ENCODE results near the gene MVB12B.

Gene MVB12B

GRCh38 chr9:126365780-126366179 is 39.2 kb downstream of the MVB12B start:
- no peak for DNase-seq

DNA sequence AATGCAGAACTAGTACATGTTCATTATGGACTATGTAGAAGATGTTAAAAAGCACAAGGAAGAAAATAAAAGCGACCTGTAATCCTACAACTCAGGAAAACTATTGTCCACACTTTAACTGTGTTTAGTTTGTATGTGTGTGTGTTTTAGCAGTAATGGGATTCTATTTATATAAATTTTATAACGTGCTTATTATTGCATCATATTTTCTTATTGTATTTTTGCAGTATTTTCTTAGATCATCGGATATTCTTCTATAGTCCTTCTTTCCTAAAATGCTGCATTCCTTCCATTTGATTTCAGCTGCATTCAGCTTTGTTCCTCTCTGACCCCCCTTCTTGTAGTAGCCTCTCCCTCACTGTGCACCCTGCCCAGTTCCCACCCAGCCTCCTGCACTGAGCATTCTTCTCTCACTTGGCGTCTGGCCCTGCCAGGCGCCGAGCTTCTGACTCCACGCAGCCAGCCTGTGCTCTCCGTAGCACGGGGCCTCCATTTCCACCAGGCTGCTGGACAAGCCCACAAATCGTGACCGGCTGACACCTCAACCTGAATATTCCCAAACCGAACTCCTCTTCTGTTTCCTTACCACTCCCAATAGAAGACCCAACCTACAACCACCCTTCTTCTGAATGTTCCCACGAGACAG is 39.9 kb downstream of the MVB12B start:
- DNase-seq: no peak

- DNase-seq: no peak
Observed at GRCh38 chr9:126367139-126367538, 40.5 kb downstream of the MVB12B start.

DNA sequence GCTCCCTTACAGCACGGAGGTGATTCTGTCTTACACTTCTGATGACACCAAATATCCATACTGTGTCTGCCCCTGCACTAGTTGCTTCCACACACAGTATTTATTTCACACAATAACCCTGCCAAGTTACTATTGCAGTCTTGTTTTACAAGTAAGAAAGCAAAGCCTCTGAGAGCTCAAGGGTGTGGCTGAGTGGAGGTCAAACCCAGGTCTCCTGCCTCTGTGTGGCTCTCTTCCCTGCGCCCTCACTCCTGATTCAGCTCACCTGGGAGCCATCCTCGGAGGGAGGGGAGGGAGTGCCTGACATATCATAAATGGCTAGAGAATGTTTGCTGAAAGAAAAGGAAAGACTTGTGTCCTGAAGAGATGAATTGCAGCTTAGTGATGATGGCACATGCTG is 41.0 kb downstream of the MVB12B start:
- no peak for DNase-seq

- no peak for DNase-seq
Observed at GRCh38 chr9:126368020-126368419, 41.4 kb downstream of the MVB12B start.

DNA sequence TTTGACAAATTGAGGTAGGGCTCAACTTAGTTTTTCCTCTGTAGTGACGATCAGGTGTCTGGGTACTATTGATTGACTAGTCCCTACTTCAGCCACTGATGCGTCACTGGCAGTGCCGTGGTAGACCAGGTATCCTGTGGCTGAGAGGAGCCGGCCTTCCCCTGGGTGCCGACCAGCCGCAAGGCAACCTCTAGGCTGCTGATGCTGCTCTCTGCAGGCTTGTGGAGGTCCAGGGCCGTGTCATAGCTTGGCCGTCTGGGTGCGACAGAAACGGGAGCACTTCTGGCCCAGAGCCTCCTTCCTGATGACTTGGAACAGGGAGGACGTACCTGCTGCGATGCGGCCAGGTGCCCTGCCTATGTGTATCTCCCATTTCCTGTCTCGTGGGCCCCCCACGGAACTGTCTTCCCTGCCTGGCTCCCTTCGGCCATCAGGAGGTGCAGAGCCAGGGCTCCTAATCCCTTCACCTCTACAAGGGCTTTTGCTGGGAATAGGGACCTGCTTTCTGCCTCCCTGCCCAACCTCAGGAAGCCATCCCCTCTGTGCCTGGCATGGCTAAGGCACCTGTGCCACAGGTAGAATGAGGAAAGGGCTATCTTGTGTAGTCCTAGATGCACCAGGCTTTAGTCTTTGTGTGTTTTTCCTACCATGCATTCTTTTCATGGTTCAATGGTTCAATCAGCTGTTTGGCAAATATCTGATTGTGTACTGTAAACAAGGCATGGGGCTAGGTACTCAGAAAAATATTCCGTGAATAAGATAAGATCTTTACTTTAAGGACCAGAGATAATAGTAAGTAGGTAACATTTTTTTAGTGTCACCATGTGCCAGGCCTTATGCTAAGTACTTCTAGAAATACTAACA is 44.6 kb downstream of the MVB12B start:
- DNase-seq: no peak

- DNase-seq: no peak
Observed at GRCh38 chr9:126372716-126373115, 46.1 kb downstream of the MVB12B start.

GRCh38 chr9:126373241-126373640 is 46.6 kb downstream of the MVB12B start:
- no peak for DNase-seq

GRCh38 chr9:126374366-126374781 is 47.7 kb downstream of the MVB12B start:
- no peak for DNase-seq

DNA sequence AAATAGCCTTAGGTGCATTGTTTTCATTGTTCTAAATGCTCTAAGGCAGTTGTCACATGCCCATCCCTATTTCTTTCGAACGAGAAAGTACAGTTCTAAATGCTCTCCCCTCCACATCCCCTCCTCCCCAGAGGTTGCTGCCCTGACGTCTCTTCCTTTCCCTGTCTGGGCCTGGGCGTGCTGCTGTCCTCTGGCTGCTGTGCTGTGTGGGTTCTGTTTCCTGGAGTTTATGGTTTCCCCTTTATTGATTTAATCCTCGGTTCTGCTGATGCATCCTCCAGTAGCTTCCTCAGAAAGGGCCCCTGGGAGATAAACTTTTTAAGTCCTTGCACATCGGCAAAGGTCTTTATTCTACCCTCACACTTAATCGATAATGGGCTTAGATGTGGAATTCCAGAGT is 48.8 kb downstream of the MVB12B start:
- DNase-seq: no peak

GRCh38 chr9:126376311-126377175 is 49.9 kb downstream of the MVB12B start:
- no peak for DNase-seq

DNA sequence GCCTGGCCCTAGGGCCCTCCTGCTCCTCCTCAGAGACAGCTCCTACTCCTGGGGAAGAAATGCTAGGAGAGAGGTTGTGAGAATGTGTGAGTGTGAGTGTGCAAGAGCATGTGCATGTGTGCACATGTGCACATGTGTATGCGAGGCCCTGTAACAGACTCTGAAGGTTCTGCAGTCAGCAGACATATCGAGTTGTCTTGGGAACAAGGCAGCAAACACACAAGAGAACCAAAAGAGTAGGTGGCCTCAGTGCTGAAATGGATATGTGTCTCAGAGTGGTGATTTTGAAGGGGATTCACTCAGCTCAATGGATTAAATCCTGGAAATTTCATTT is 50.5 kb downstream of the MVB12B start:
- no peak for DNase-seq

GRCh38 chr9:126377536-126377935 is 50.9 kb downstream of the MVB12B start:
- no peak for DNase-seq

DNA sequence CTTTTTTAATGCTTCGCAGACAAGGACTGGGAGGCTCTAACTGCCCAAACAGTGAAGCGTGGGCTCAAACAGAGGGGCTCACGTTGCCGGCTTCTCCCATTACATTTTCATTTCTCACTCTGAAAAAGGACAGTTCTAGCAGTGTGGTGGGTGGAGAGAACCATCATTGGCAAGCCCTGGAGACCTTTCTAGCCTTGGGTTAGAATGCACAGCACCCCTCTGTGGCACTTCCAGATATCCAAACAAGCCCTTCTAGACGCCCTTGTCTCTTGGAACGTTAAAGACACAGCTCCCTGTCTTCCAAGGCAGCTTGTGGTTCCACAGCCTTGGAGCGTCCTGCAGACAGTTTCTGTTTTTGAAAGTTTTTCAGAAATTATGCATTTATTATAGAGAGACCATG is 52.1 kb downstream of the MVB12B start:
- DNase-seq: no peak

DNA sequence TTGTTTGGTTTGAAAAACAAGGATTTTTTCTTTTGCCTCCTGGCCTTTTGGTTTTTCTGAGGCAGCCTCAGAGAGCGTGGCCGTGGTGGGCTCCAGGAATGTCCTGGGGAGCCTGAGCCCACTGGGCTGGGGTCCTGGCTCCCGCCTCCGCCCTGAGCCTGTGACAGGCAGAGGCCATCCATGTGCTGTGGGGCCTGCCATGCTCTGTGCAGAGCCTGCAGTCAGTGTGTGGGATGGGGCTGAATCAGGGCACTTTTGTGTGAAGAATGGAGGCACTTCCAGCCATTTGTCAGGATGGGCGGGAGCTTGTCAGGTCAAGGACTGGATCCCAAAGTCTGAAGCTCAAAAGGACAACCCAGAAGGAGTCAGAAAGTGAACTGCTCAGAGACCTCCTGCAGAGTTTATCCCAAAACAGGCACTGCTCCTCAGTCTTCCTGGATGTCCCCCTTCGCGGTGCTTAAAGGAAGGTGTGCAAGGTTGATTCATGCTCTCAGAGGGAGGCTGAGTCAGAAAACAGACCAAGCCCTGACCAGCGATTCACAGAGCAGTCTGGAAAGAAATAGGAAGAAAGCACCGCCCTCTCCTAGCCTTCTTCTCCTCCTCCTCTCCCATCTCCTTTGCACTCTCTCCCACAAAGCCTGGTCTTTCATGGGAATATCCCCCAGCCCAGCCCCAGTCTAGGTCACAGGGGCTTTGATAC is 53.2 kb downstream of the MVB12B start:
- no peak for DNase-seq

GRCh38 chr9:126380447-126380846 is 53.8 kb downstream of the MVB12B start:
- no peak for DNase-seq

GRCh38 chr9:126381195-126381594 is 54.6 kb downstream of the MVB12B start:
- DNase-seq: no peak

DNA sequence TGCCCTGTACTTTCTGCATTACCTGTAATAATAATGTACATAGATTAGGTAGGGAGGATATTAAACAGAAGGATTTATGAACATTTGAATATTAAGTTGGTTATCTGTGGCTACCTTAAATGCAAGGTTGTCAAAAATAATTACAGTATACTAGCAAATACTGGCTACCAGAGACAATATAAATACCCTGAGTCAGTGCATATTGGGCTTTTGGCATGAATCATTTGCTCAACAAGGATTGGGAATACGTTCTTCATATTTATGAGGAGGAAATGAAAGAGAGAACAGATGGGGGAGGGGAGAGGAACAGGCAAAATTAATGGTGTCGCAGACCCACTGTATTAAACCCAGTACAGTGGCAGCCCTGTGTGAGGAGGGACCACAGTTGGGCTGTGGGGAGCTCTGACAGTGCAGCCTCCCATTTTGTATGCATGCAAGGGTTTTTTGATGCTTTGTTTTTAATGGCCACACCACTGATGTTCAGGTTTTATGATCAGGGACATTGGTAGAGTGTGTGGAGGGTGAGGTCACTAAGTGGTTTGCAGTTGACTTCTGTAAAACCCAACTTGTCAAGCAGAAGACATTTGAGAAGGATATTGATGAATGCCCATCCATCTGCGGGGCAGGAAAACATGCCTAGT is 56.9 kb downstream of the MVB12B start:
- no peak for DNase-seq

GRCh38 chr9:126384926-126385325 is 58.3 kb downstream of the MVB12B start:
- no peak for DNase-seq

DNA sequence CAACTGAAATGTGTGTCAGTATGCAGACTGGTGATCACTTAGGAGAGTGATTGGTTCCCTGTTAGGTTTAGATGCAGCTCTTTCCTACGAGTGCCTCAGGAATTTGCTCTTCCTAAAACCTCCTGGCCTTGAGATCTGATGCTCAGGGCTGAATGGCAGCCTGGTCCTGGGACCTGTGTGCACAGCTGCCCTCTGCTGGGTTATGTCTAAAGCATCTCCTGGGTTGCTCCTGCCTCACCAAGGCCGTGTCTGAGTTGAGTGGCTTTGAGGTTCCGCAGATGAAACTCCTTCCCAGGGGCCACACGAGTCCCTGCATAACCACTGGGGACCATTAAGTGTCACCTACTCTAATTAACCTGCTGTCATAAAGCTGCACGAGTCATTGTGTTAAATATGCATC is 59.5 kb downstream of the MVB12B start:
- DNase-seq: no peak

- no peak for DNase-seq
Observed at GRCh38 chr9:126386776-126387175, 60.1 kb downstream of the MVB12B start.

- no peak for DNase-seq
Observed at GRCh38 chr9:126388964-126389708, 62.5 kb downstream of the MVB12B start.

Data from CD4-positive, alpha-beta T cell treated with Interleukin-4 for 1 hour (primary cell).